HG02852 (cell line): ENCODE results near the gene ADRA2C.

Experiments used
- ATAC-seq: cut with Tn5 transposase; IDR thresholded peaks from one replicate; pipeline ENCODE4 v1.9.1; 2021; ENCODE audit warnings: mild to moderate bottlenecking, moderate library complexity; ENCODE audit not compliant: unreplicated experiment

ADRA2C gene

DNA sequence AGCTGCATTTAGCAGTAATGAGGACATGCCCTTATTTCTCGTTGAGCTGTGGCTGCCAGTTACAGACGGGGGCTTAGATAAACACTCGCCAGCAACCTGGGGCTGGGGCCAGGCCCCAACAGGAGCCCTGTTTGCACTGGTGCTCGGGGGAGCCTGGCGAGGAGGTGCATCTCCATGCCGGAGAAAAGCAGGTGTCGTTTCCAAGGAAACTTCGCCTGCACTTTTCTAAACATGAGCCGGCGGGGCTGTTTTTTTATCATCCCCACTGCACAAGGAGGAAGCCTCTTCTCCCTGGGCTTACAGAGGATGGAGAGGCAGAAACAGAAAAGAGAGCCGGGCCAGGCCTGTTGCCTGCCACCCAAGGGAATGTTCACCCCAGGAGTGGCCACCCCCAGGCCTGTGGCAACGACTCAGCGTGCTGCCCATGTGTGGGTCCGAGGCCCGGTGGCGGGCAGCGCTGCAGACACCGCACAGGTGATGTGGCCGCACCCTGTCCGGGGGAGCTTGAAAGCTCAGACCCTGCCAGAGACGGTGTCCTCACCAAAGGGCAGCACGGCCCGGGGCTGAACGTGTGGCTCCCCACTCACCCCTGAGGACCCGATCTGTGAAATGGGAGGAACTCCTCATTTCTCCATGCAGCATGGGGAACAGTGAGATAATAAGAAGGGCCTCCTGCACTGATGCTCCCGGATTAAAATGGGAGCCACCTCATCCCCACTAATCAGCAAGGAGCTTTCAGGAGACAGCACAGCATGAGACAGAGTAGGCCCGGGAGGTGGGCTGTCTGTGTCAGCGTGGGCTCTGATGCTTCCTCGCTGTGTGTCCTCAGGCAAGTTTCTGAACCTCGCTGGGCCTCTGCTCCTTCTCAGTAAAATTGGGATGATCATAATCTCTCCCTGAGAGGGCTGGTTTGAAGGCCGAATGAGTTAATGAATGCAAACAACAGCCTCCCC is 33.8 kb upstream of the ADRA2C start:
- no peak for ATAC-seq

DNA sequence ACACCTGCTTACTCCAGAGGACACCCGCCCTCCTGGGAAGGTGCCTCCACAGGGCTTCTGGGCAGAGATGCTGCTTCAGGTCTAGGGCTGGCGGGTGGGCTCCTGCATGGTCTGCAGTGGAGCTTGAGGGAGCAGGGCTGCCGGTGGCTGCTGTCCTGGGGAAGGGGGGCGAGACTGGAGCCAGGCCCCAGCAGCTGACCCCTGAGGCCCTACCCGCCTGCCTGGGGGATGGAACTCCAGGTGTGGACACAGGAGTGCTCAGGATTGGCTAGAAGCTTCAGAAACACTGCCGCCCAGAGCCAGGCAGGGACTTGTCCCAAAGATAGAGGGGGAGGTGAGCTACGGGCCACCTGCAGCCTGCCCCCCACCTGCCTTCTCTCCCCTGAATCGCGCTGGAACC is 33.0 kb upstream of the ADRA2C start:
- no peak for ATAC-seq

DNA sequence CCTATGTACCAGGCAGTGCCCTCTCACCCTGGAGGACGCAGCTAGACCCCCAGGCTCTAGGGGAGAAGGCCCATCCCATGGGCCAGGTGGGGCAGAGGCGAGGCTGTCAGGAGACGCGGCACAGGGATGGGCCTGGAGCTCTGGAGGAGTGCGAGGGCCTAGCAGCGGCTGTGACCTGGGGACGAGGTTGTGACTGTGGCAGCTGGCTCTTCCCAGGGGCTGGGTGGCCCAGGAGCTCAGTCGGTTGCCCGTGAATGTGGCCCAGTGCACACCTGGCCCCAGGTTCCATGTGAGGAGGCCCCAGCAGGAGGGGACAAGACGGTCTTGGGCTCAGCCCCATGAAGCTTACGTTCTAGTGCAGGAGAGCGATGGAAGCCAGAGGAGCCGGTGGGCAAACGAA is 31.0 kb upstream of the ADRA2C start:
- no peak for ATAC-seq

DNA sequence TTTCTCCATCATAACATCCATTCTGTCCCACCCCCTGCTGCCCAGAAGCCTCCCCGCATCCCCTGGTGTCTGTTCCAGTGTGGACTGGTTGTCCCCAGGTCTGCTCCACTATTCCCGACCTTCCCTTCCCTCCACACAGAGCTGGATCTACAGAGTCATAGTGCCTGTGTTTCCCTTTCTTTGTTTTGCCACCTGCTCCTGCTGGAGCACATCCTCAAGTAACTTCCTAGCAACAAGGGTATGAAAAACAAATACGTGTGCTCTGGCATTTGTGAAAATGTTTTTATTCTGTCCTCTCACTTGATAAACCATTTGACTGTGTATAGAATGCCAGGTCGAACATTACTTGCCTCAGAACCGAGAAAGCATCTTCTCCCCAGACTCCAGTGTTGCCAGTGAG is 29.9 kb upstream of the ADRA2C start:
- ATAC-seq, result no peak

DNA sequence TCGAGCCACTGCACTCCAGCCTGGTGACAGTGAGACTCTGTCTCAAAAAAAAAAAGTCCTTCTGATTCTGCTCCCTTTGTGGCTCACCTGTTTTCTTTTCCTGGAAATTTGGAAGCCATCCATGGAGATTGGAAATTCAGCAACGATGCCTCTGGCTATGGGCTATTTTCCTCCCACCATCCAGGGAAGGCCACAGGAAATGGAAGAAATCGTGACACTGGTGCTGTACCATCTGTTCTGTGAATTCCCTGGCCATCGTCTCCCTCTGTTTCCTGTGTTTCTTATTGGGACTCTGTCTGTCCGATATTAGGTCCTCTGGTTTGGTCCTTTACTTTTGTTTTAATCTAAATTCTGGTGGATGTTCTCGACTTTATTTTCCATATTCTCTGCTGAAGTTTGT is 29.4 kb upstream of the ADRA2C start:
- ATAC-seq, result no peak

DNA sequence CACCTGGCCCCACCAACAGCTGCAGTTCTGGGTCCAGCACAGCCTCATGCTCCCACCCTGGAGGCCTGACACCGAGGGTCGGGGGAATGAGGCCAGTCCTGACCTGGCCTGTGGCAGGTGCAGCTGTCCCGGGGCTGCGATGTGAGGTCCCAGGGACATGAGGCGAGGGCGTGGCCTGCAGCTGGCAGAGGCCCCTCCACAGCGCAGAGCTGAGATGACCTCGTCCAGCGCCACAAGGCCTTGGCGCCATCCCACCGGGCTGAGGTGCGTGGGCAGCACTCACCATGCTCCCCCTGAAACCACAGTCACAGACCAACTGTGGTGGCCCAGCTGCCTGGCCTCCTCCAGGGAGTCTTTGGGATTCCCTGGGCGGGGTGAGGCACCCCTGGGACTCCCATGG is 26.6 kb upstream of the ADRA2C start:
- no peak for ATAC-seq

DNA sequence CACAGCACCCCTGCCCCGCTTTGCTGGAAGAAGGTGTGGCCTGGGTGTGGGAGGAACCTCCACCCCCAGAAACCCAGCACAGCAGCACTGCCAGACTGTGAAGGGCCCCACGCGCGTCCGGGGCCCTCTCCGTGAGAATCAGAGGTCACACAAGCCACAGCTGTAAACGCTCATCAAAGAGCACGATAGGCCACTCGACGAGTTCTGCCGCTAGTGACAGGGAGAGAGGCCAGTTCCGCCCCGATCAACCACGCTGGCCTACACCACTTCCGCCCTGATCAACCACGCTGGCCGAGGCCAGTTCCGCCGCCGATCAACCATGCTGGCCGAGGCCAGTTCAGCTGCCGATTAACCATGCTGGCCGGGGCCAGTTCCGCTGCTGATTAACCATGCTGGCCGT is 25.9 kb upstream of the ADRA2C start:
- ATAC-seq, result no peak

DNA sequence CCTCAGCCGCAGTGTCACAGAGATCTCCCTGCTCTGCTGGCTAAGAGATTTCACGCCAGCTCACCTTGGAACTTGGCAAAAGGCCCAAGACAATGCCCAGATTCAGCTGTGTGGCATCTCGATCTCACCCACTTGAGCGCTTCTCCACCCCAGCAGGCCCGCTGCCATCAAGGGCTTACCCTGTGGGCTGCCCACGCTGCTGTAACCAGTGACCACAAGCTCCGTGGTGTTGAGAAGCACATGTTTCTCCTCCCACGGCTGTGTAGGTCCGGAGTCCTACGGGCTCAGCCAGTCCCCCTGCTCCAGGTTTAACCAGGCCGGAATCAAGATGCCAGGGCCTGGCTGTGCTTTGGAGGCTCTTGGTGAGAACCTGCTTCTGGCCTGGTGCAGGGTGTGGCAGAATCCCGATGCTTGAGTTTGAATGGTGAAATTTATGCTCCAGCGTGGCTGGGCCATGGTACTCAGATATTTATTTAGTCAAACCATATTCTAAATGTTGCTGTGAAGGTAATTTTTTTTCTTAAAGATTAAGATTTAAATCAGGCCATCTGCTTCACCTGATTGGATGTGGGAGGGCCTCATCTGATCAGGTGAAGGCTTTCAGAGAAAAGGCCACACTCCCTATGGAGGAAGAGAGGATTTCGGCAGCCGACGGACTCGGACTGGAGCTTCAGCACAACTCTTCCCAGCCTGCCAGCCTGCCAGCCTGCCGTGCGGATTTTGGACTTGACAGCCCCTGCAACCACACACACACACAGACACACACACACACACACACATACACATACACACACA is 24.8 kb upstream of the ADRA2C start:
- no peak for ATAC-seq

DNA sequence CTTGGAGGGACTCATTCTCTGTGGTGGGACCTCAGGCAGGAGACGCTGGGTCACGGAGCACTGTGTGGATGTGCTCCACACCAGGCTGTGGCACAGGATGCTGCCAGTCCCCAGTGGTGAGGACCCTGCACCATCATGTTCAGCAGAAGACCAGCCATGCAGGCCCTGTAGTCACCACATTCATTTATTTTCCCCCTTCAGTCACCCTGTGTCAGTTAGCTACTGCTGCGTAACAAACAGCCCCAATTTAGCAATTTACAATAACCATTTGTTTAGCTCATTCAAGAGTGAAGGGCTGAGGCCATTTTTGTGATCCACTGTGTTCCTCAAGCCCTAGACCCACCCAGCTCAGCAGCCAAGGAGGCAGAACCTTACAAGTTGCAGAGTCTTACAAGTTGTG is 23.6 kb upstream of the ADRA2C start:
- no peak for ATAC-seq

DNA sequence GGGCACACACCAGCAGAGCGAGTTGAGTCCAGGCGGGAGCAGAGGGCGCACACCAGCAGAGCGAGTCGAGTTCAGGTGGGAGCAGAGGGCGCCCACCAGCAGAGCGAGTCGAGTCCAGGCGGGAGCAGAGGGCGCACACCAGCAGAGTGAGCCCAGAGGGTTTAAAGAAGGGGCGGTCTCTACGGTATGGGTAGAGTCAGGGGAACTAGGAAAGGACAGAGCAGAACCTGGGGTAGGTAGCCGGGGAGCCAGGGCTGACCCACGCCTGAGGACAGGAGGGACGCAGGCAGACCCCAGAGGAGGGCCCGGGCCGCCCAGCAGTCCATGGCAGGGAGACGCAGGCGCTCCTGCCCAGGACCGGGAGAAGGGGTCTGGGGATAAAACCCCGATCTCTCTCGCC is 22.0 kb upstream of the ADRA2C start:
- no peak for ATAC-seq

DNA sequence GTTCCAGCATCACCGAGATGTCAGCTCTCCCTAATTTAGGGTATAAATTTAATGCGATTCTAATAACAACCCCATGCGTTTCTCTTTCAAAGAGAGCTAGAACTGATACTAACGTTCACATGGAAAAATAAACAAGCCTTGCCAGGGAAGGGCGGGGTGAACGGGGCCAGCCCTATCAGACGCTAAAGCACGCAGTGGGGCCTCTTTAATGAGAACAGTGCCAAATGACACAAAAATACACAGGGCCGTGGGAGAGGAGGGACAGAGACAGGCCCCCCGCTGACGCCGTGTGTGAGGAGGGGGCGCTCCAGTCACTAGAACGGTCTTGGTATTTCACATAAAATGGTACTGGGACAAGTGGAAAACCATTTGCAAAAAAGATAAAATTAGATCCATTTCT is 21.3 kb upstream of the ADRA2C start:
- no peak for ATAC-seq

DNA sequence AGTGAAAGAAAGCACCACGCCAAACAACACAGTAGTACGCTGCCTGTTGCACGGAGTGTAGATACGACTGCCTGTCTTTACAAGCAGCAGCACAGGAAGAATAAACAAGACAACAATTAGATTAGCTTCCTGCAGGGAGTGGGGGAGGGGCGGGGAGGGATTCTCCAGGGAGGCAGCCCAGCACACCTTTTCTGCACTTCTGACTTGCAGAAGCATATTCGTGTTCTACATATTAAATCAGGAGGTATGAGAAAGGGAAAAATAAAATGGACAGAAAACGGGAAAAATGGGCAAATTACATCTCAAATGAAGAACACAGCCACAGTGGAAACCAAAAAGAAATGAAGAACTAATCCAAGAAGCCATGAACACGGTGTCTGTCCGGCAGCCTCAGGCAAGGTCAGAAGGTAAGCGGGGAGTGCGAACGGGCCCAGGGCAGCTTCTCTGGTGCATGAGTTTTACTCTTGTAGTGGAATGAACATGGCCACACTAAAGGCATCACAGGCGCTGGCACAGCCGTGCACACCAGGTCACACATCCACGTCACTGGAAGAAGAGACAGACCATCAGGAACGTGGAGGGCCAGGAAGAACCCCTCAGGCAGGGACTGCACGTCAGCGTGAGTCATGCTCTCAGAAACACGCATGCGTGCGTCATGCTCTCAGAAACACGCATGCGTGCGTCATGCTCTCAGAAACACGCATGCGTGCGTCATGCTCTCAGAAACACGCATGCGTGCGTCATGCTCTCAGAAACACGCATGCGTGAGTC is 20.1 kb upstream of the ADRA2C start:
- no peak for ATAC-seq

DNA sequence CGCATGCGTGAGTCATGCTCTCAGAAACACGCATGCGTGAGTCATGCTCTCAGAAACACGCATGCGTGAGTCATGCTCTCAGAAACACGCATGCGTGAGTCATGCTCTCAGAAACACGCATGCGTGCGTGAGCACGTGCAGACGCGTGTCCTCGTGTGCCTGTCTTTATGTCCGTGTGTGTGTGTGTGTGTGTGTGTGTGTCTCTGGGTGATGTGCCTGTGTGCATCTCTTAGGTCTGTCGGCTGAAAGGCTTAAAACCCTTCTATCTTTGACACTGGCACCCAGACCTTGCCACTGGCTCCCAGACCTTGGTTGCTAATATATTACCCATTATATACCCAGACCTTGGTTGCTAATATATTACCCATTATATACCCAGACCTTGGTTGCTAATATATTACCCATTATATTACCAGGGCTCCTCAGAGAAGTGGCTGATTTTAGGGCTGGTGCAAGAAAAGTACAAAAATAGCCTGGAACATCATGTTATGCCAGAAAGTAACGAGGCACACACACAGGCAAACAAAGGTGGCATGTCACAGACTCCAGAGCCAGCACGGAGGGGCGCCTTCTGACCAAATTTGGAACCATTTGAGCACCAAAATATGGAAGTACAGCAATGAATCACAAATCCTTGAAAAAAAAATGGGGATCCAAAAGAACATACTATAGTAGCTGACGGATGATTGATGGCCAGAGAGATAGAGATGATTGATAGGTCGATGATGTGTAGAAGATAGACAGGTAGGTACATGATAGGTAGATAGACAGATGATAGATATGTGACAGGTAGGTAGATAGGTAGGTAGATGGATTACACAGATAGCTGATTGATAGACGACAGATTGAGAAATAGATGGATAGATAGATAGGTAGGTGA is 19.2 kb upstream of the ADRA2C start:
- ATAC-seq, result no peak

DNA sequence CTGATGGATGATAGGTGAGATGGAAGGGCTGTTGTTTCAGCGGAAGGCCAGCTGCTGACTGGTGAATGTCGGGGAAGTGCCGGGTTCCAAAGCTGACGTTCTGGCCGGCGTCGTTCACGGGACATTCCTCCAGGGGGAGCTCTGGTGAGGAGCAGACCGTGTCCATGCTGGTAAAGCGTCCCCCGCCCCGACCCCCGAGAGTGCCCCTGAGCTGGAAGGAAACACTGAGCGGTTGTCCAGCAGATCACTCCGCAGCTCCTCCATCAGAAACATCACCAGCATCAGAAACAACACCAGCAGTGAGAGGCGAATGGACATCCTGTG is 18.6 kb upstream of the ADRA2C start:
- no peak for ATAC-seq

DNA sequence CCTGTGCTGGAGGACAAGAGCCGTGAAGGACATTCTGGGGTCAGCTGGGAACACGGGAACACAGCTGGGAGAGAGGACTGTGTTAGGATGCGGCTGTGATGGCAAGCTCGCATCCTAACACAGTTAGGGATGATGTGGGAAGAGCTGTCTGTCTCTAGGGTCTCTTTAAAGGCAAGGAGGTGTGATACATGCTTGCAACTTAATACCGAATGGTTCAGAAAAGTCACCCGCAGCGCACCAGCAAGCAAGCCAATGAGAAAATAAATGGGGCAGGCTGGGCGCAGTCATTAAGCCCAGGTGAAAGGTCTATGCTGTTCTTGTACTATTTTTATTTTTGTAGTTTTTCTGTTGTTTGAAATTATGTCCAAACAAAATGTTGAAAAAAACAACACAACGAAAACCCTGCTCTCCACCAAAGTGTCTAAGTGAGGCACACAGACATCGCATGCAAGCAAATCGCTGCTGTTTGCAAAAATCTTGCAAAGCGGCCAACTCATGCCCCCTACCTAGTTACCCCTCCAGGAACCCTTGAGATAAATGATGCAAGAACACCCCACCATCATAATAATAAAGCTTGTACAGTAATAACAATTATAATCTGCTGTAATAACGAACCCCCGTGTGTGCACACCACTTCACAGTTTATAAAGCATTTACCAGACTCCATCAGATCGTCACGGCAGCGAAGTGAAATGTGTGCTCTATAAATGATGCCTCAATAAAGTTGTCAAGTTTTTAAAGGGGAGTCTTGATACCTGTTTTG is 17.9 kb upstream of the ADRA2C start:
- ATAC-seq, result no peak

DNA sequence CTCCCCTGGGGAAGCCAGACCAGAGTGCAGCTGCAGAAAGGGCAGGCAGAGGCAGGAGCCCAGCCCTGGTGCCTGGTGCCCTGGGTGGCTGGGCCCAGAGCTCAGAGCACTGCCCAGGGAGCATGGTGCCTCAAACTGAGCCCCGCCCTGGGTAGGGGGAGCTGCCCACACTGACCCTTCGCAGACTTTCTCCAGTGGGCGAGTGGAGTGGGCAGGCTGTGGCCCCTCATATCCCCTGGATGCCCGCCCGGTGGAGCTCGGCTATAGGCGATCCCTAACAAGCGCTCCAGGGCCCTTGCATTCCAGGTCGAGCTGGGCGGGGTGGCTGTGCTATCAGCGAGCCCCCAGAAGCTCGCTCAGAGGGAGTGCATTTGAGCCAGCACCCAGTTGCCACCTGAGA is 17.1 kb upstream of the ADRA2C start:
- ATAC-seq, result no peak

DNA sequence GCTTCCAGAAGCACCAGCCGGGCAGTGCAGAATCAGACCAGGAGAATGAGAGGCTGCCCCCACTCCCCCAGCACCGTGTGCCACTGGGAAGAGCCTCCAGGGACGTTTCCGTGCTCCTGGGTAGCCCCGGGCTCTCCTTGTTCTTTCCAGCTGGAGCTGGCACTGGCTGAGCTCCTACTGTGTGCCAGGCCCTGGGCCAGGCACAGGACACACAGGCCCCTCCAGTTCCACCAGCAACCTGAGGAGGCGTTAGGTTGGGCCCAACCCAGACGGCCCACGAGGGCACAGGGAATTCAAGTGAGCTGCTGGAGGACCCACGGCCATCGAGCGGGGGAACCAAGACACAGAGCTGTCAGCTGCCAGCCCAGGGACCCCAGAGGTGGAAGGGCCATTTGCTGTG is 15.9 kb upstream of the ADRA2C start:
- ATAC-seq, result no peak

DNA sequence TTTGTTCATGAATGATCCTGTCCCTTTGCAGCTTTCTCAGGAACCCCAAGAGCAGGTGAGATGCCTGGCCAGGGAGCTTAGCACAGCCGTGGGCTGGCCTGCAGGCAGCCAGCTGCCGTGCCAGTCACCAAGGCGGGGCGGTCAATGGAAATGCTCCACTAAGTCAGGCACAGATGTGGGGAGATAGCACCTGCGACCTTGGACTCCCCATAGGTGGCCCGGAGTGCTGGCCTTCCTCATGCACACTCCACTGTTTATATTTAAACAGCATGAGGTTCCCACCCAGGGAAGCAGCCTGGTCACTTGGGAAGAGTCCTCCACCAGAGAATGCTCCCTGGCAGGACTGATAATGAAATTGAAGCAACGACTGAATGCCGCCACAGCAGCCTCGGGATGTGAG is 14.2 kb upstream of the ADRA2C start:
- no peak for ATAC-seq

DNA sequence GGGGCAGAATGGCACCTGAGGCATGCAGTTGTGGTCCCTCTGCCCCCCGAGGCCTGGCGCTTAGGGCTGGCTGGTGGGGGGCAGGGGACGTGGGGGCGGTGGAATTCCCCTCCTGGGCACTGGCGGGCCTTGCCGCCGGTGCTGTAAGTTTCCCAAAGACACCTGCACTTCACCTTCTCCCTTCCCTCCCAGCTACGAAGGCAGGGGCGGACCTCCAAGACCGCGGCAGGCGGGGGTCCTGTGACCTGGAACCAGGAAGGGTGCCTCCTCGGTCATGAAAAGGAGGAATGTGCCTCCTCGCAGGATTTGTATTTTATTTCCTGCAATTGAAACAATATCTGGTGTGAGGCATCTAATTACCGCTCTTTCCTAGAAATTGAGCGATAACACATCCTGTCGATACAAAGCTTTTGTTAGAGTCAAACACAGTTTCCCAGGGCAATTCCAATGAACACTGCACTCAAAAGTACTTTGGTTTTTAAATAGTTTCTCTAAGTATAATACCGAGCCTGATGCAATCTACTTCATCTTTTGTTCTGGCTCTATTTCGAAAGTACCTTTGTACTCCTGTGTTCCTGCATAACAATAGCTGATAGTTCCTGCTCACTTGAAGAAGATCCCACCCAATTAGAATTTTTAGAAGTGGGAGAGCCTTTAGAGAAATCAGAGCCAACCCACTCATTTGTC is 12.3 kb upstream of the ADRA2C start:
- ATAC-seq, result no peak
